GM03348 (cell line): ENCODE measurements around the gene ELMOD1.

ENCODE experiments used
- DNase-seq: peaks from one replicate; pipeline ENCODE4 v3.0.0; 2012; ENCODE audit warnings: low spot score

ELMOD1 gene

DNA sequence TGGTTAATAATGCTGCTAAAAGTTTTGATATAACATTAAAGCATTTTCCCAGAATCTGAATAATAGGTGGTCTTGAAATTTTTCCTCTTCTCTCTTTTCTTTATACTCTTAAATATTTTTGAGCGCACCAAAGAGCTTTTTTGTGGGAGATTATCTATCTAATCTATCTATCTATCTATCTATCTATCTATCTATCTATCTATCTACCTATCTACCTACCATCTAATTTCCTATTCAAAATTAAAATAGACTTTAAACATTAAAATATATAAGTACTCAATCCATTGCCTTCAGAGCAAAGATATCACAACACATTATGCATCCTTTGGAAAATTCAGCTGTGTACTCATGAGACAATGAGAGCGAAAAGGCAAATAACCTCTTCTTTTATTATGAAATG, 55.8 kb downstream of the ELMOD1 start:
- DNase-seq = no peak

- DNase-seq = no peak
These were observed 57.3 kb downstream of the ELMOD1 start for GRCh38 chr11:107648242-107648641.

- DNase-seq = no peak
These were observed 60.7 kb downstream of the ELMOD1 start for GRCh38 chr11:107651672-107652071.

DNA sequence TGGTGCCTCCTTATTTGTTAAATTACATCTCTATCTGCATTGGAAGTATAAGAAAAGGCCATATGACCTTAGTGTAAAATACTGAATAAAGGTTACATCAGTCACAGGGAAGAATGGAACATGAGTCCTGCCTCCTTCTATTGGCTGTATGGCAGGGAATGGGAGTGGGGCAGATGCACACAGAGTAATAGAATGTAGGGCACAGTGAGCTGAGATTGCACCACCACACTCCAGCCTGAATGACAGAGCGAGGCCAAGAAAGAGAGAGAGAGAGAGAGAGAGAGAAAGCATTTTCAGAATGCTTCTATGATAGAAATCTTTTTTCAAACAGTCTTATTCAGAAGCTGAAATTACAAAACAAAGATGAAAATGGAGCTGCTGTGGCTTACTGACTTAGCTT, 62.1 kb downstream of the ELMOD1 start:
- no peak for DNase-seq

DNA sequence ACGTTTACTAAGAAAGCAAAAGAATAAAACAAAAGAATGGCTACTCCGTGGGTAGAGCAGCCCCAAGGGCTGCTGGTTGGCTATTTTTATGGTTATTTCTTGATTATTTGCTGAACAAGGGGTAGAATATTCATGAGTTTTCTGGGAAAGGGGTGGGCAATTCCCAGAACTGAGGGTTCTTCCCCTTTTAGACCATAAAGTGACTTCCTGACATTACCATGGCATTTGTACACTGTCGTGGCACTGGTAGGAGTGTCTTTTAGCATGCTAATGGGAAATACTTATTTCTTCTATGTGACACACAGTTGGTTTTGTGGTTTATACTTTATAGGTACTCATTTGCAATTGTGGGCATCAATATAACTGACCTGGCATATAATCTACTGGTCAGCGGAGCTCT, 64.7 kb downstream of the ELMOD1 start:
- no peak for DNase-seq

GRCh38 chr11:107659310-107659709, 68.4 kb downstream of the ELMOD1 start:
- no peak for DNase-seq

DNA sequence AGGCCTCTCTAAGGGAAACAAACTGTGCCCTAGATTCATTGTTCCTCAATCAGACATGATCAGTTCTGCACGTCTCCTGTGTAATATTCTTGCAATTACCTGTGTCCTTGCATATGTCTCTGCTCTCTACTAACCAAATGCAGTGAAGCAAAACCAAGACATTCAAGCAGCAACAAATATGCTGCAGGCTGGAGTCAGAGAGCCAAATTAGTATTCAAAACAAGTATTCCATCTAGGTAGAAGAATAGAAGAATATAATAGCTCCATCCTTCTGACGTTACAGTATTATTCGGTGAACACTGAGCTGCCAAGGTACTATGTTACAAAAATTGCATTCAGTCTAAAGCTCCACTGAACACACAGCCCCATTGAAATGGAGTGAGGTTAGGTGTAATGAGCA, 69.1 kb downstream of the ELMOD1 start:
- no peak for DNase-seq

- DNase-seq = no peak
These were observed 70.7 kb downstream of the ELMOD1 start for GRCh38 chr11:107661656-107662055.

GRCh38 chr11:107665018-107665417, 74.1 kb downstream of the ELMOD1 start:
- no peak for DNase-seq

GRCh38 chr11:107666911-107667613, 76.1 kb downstream of the ELMOD1 start:
- DNase-seq = no peak

GRCh38 chr11:107669191-107669740, 78.3 kb downstream of the ELMOD1 start:
- no peak for DNase-seq

DNA sequence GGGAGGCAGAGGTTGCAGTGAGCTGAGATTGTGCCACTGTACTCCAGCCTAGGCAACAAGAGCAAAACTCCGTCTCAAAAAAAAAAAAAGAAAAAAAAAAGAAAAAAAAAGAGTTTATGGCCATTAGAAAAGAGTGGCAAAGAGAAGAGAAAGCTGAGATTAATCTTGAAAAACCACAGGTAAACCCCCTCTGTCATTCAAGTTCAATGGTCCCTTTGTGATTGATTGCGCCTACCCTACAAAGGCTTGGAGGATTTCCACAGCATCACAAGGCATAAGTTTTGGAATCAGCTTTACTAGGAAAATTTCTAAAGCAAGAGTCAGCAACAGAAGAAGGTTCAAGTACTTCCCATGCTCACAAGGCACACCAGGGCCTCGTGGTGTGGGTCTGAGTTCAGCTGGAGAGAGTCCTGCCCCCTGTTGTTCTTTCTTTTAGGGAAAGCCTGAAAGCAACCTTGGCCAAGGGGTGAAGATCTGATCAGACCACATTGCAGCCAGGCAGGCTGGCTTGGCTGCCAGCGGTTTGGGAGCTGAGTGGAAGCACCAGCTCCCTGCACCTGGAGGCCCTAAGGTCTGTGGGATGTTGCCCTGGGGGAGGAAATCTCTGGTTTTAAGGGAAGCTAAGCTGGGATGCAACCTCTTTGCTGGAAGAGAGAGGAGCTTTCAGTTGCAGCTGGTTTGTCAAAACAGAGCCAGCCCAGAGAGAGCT, 79.1 kb downstream of the ELMOD1 start:
- DNase-seq = no peak

- no peak for DNase-seq
These were observed 85.0 kb downstream of the ELMOD1 start for GRCh38 chr11:107675902-107676301.

DNA sequence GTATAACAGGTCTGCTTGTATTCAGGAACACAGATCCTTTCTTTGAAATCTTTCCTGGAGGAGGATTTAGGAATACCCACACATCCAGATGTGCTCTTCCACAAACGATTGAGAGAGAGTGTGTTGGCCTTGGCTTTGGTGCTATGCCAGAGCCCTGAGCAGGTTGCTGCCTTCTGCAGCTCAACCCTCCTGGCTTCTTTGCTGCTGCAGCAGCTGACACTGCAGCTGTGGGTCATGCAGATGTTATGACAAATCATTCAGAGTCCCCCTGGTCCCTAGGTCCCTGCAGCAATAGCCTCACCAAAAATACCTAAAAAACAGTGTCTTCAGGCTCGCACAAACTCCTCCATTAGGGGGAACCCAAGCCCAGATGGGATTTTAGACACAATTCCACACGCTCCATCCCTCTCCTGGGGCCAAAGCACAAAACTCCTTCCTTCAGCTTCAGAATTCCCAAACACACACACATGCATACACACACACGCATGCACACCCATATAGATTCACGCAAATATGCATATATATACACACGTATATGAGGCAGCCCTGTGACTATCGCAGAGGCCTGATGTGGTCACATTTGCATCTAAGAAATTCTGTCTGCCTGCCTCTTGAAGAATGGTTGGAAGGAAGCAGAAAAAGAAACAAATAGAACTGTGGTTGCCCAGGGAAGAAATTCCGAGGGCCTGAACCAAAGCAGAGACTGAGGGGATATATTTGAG, 85.5 kb downstream of the ELMOD1 start:
- no peak for DNase-seq

GRCh38 chr11:107677924-107678631, 87.1 kb downstream of the ELMOD1 start:
- DNase-seq = no peak

DNA sequence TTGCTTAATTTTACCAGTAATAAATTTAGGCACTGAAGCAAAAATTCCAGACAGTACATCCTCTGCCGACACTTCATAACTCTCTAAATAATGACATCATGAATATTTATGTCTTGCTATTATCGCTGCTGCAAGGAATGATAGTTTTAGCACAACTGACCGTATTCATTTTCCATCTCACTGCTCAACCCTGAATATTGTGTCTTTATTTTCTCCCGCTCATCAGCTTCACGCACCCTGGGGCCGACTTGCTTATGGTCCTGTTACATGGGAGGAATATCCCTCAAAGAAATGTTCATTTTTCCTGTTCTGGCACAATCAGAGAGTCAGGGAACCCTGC, 87.7 kb downstream of the ELMOD1 start:
- DNase-seq = no peak

DNA sequence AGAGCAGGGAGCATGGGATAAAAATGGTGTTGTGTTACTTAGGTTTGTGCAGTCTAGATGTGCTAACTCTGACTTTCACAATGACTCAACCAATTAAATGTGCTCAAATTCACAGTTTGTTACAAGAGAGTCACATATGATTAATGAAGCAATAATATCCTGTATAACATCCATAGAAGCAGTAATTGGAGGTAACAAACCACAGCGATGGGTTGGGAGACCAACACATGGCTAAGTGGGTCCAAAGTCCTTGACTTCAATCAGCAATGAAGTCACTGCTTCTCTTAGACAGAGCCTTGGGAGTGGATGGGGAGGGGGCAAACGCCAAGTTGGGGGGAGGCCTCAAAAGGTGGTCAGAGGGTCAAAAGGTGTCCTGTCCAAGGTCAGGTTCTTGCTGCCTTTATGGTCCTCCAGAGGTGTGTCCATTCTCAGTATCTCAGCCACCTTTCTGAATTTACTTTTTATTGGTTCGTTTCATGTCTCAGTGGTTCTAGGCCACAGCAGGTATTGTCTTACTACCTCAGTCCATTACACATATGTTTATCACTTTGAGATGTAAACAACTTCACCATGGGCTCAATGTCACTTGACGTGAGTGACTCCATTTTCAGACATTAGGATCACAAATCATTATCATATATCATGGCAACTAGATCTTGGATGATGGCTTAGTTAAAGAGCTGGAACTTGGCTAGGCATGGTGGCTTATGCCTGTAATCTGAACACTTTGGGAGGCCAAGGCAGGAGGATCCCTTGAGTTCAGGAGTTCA, 88.5 kb downstream of the ELMOD1 start:
- no peak for DNase-seq

DNA sequence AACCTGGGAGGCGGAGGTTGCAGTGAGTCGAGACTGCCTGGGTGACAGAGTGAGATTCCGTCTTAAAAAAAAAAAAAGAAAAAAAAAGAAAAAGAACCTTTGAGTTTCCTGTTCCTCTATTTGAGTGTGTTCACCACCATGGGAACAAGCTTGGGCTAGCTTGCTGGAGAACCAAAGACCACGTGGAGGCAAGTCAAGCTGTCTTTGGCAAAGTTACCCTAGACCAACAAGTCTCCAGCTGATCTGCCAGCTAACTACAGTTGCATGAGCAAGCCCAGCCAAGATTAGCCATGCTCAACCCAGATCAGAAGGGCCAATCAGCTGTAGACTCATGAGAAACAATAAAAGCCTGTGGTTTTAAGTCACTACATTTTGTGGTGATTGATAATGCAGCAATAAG, 91.2 kb downstream of the ELMOD1 start:
- DNase-seq = no peak

DNA sequence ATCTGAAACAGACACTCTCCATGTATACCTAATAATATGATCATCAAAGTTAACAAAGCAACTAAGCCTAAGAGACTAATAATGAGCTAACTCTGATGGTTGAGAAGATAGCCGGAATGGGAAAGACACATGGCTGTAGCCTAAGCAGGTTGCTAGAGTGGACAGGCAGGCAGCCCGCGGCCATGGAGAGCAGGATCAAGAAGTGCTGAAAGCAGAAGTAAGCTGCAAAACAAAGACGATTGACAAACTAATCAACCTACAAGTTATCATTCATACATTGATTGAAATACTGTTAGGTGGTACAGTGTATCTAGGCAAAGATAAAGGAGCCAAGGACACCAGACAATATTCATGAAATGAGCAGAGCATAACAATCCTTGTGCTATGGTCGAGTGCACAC, 91.6 kb downstream of the ELMOD1 start:
- no peak for DNase-seq

- DNase-seq = no peak
These were observed 92.1 kb downstream of the ELMOD1 start for GRCh38 chr11:107683061-107683460.

GRCh38 chr11:107683807-107684206, 92.9 kb downstream of the ELMOD1 start:
- DNase-seq = no peak
